ENCODE data around the gene PNMT.
A peak's percentile ranks its signal among the peaks of the same experiment; 100 is the strongest.

The PNMT gene

DNA sequence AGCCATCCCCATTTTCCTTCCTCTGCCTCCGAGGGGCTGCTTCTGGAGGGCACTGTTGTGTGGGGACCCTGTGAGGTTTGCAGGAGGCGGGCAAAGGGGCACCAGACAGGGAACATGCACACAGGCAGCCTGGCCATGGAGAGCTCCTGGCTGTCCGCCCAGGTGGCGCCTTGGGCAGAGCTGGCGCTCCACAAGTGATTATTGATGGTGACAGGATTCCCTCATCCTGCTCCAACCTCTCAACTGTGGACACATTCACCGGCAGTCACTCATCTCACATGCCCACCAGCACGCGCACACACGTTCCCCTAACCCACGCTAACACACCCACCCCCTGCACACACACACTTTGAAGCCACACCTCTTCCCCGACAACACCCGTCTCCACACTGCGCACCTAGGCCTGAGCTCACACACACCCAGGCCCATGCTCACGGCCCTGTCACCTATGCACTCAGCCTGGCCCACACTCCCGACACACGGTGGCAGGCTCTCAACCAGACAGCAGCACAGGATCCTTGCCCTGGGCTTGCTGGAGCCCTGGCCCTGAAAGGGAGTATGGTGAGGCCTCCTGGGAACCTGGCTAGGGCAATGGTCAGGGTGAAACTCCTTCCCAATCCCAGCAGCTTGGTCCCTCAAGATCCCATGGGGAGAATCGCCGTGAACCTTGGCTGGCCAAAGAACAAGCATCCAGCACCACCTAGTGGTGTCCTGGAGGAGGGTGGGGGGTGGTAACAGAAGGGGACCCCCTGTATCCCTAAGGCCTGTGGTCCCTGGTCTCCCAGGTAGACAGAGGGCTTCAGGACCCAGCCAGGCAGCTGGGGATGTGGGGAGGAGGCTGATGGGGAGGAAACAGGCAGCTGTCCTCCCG is 3.6 kb downstream of the PNMT start:
- peak; percentile 6 for DNase-seq

DNA sequence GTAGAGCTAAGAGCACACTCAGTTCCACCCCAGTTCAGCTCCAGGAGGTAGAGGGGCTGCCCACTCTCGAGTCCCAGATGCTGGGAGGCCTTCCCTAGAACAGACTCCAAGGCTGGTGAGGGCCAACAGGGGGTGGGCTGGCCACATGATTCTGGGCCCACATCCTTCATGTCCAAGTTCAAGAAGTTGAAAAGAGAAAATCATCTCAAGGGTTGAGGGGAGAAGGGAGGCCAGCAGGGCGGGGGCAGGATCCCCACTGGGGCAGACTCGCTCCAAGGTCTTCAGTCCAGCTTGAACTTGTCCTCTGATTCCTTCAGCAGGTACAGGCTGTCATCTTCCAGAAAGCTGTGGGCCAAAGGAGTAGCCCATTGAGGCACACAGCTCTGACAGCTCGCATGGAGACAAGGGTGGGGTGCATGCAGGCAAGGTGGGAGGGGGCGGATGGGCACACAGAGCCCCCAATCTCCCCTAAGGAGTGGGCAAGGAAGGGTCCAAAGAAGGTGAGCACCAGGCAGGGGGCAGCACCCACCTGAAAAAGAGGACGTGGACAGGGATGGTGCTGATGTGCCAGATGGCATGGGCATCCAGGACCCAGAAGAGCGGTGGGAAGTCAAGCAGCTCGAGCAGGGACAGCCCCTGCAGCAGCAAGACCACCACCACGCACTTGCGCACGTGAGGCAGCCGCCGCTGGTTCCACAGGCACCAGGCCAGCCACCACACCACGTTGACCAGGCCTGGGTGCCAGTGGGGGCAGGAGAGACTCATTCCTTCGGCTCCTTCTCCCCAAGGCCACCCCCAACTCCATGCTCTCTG is 4.5 kb downstream of the PNMT start:
- DNase-seq, result no peak

DNA sequence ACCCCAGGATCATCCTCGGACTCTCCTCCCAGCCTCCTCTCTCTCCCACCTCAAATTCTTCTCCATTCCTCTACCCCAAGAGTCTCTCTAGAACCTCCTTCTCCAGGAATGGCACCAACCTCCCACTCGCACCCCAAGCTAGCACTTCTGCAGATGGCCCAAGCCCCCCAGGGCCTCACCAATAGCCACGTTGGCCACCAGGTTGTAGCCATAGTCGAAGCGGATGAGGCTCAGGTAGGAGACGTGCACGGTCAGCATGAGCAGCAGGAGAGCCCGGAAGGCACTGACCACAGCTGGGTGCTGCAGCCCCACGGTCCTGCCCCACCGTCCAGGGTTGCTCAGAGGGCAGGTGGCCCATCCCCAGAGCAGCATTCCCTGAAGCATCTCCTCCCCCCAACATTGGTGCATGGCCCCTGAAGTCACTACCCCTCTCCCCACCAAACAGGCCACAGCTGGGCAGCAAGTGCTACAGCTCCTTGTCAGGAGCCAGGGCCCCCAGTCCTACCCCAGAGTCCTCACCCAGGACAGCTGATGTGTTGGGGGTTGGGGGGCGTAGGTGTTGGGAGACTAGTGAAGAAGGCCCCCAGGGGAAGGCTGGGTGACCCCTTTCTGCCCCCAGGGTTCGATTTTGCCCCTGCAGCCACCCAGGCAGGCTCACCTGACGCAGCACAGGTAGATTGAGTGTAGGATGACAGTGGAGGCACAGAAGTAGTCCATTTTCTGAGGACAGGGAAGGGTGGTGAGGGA is 5.3 kb downstream of the PNMT start:
- DNase-seq, result no peak

- DNase-seq, result no peak
Measured at GRCh38 chr17:39674179-39674578, 5.9 kb downstream of the PNMT start.

DNA sequence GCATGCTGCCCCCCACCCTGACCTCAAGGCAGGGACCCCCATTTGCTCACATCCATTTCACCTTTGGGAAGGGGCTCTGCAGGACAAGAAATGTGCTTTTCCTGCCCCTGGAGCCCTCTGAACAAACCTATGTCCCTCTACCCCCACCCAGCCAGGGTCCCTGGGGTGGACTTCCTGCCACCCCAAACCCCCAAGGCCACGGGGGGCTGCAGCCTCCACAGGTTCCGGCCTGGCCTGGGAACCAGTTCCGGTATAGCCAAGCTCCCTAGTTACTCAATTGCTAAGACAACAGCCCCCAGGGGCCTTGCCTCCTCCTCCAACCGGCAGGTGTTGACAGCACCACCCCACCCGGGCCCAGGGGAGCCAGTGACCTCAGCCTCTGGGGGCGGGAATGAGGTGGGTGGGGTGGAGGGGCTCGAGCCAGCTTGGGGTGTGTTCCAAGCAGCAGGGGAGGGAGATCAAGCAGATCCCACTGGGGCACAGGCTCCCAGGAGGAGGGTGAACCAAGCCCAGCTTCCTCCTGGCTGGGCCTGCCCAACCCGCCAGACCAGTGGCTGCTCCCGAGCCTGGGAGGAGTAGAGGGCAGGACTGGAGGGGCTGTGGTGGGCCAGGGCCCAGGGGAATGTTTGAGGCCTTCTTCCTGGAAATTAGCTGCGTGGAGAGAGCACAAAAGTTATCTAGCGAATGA is 6.6 kb downstream of the PNMT start:
- no peak for DNase-seq

- DNase-seq, result no peak
Measured at GRCh38 chr17:39675390-39676082, 7.3 kb downstream of the PNMT start.

GRCh38 chr17:39676198-39676819 is 8.1 kb downstream of the PNMT start:
- DNase-seq, result no peak

DNA sequence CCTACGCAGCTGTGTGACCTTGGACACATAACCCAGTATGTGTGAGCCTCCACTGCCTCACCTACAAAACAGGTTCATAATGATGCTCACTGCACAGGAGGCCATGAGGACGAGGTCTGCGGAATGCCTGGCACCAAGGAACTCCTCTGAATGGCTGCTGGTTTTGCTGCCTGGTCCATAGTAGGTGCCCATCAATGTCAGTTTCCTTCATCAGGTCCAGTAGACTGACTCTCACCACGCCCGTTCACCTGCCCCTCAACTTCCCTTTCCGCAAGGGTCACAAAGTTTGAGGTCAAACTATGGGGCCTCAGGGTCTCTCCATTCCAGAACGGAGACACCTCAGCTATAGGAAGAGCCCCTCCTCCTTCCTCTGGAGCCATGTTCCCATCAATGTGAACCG is 8.8 kb downstream of the PNMT start:
- DNase-seq, result no peak

DNA sequence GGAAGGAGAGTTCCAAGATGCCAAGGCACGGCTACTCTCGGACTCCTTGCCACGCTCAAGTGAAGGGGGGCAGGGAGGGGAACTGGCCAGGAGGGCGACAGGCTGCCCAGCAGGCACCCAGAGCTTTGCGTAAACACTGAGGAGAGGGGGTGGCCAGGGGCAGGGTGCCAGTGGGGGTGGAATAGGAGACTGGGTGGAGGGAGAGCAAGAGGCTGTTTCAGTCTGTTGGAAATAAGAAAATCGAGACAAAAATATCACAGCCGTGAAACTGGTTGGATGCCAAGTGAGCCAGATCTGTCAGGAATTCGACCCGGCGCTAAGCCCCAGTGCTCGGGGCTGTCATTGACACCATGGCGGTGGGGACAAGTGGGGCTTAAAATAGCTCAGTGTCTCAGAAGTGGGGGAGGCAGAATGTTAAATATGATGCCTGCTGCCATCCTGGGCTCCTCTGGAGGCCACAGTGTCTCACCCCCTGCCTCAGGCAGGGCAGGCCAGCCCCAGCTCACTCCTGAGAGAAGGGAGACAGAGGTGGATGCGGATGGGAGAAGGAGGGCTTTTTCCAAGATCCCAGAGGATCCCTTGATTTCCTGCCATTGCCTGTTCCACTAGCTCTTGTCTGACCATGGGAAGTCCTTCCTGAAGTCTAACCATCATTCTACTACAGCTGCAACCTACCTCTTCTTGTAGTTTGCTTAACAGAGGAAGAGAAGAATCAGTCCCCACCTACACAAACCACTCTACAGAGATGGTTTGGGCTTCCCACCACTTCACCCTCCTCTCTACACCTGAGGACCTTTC is 9.5 kb downstream of the PNMT start:
- no peak for DNase-seq

GRCh38 chr17:39678340-39679116 is 10.3 kb downstream of the PNMT start:
- no peak for DNase-seq

DNA sequence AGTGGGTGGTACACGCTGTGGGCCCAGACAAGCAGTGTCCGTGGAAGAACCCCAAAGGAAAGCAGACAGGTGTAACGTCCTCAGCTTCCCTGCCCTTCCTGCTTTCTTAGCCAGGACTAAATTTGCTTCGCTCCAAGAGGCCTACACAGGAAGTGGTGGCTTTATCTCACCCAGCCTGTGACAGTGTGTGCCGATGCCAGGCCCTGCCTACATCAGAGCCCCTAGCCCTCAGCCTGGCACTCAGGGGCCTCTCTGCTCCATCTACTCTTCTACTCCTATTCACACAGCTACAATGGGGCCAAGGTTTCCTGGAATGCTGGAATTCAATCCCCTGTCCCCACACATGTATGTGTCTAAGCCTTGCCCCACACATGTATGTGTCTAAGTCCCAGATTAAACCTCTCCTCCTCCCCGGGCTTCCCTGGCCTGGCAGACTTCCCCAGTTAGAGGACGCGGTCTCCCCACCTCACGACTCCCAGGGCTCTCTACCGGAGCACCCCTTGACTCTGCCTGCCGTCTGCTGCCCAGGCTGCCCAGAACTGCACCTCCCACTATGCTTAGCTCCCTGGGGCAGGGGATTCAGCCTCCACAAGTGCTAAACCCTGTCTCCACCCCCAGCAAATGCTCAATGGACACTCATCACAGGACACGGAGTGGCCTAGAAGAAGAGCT is 11.4 kb downstream of the PNMT start:
- no peak for DNase-seq

DNA sequence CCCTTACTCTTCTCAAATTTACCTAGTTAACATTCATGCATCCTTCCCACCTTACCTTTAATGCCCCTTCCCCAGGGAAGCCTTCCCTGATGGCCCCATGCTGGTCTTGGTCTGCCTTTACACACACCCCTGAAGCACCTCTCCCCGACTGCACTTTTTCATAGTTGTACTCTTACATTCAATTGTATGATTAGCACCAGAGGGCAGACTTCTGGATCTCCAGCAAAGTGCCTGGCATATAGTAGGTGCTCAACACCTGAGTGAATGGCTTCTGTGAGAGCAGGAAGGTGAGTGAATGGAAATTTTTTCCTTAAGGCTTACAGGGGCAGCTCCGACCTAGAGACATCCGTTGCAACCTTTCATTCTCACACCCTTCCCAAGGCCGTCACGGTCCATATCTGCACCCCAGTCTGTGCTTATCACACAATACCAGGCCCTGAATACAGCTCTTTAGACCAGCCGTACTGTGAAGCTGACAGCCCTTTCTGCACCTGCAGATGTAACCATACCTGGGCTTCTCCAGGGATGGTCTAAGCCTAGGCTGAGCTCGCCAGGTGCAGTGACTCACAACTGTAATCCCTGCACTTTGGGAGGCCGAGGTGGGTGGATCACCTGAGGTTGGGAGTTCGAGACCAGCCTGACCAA is 15.2 kb downstream of the PNMT start:
- DNase-seq, result no peak

- DNase-seq, result no peak
Measured at GRCh38 chr17:39684369-39685192, 16.3 kb downstream of the PNMT start.

DNA sequence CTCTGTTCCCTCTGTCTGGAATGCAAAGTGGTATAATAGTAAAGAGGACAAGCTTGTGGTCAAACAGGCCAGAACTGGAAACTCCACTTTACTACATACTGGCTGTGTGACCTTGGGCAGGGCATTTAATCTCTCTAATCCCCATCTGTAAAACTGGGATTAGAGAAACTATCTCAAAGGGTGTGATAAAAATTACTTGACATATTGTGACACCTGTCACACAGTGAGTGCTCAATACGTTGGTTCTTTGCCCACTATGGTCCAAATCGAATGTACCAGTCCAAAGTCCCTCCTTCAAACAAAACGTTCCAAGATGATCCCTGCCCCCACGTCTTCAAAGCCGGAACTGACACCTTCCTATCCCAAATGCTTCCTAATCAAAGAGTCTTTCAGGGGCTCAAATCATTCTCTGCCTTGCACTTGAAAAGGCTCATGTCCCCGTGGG is 18.9 kb downstream of the PNMT start:
- DNase-seq, result no peak

GRCh38 chr17:39687546-39688474 is 19.6 kb downstream of the PNMT start, which contains the start of gene PGAP3:
TSS of gene PGAP3 (minus strand) at chr17:39688057. CDS start at chr17:39688014, 43 bp downstream.
- DNase-seq, result peak; percentile 97

DNA sequence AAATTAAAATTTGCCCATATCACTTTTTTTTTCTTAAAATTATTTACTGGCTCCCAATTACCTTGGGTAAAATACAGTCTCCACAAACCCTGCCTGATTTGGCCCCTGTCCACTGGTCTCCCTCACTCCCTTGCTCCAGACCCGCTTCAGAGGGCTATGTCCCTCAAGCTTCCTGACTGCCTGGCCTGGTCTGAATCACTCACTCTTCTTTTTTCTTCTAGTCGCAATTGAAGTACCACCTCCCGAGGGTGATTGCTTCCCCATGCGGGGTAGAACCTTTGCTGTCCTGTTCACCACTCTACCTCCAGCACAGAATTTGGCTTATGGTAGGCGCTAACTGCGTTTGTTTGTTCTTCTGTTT is 20.2 kb downstream of the PNMT start:
- no peak for DNase-seq

- no peak for DNase-seq
Measured at GRCh38 chr17:39688945-39689344, 20.7 kb downstream of the PNMT start.

All from NCI-H1694 treated with DMSO at 0.1 percent for 48 hours (cell line).